GM19099 (cell line): Measurements from ENCODE around the gene INPP5E.

Source experiments
- POLR2A ChIP-seq: IDR thresholded peaks from 3 replicates; pipeline ENCODE4 v1.6.1; 2011; ENCODE audit warnings: low read depth; ENCODE audit not compliant: insufficient read length; ENCODE audit errors: extremely low read depth

The INPP5E gene

GRCh38 chr9:136429683-136430491 is 9.8 kb downstream of the INPP5E start:
- no peak for TF ChIP-seq POLR2A

GRCh38 chr9:136429075-136429628 is 10.5 kb downstream of the INPP5E start:
- no peak for TF ChIP-seq POLR2A

- no peak for TF ChIP-seq POLR2A
These were observed 12.9 kb downstream of the INPP5E start for GRCh38 chr9:136426787-136427186.

GRCh38 chr9:136424750-136425362 is 14.8 kb downstream of the INPP5E start:
- TF ChIP-seq POLR2A = no peak

- TF ChIP-seq POLR2A = no peak
These were observed 16.1 kb downstream of the INPP5E start for GRCh38 chr9:136423432-136424146.

GRCh38 chr9:136422876-136423275 is 16.8 kb downstream of the INPP5E start:
- TF ChIP-seq POLR2A = no peak

- no peak for TF ChIP-seq POLR2A
These were observed 17.9 kb downstream of the INPP5E start for GRCh38 chr9:136421791-136422190.

GRCh38 chr9:136419092-136419420 is 20.6 kb downstream of the INPP5E start:
- TF ChIP-seq POLR2A = no peak

GRCh38 chr9:136418182-136419091 is 21.2 kb downstream of the INPP5E start:
- no peak for TF ChIP-seq POLR2A

- no peak for TF ChIP-seq POLR2A
These were observed 22.7 kb downstream of the INPP5E start for GRCh38 chr9:136416914-136417313.

GRCh38 chr9:136416427-136416826 is 23.2 kb downstream of the INPP5E start:
- TF ChIP-seq POLR2A = no peak

GRCh38 chr9:136412962-136413361 is 26.7 kb downstream of the INPP5E start:
- TF ChIP-seq POLR2A = no peak

GRCh38 chr9:136411378-136411777 is 28.3 kb downstream of the INPP5E start:
- no peak for TF ChIP-seq POLR2A

GRCh38 chr9:136410500-136411287 is 29.0 kb downstream of the INPP5E start, which contains the start of the genes ENTR1 and PMPCA:
TSS of gene ENTR1 (minus strand) at chr9:136410614. CDS start at chr9:136410397, 217 bp downstream.
TSS of gene PMPCA (plus strand) at chr9:136410658. CDS start at chr9:136410669, 11 bp downstream.
- peak; percentile 96 for TF ChIP-seq POLR2A
